Renal cortical epithelial cell (primary cell): Measurements from ENCODE around the gene SOCS3. TPM values are rescaled to one million over a fixed set of nuclear protein-coding genes. Genes with fewer than 3 reads are reported as not detected.
"Not testable (repeated sequence)": the region's sequence is repeated elsewhere in the genome, so short reads cannot be mapped to it uniquely, and the experiment has no call there.

Source experiments
- DNase-seq: peaks from one replicate; pipeline ENCODE4 v3.0.0-alpha.2; 2011; ENCODE audit warnings: low read depth
- total RNA-seq: library from RNA; depleted of rRNA; stranded (reverse); fragments of >200 nt; gene quantifications from 2 replicates; pipeline ENCODE4 v1.2.3, GENCODE V29; 2014

Gene SOCS3
- total RNA-seq, 1 donor from 2014 or later, result 94.7 TPM

DNA sequence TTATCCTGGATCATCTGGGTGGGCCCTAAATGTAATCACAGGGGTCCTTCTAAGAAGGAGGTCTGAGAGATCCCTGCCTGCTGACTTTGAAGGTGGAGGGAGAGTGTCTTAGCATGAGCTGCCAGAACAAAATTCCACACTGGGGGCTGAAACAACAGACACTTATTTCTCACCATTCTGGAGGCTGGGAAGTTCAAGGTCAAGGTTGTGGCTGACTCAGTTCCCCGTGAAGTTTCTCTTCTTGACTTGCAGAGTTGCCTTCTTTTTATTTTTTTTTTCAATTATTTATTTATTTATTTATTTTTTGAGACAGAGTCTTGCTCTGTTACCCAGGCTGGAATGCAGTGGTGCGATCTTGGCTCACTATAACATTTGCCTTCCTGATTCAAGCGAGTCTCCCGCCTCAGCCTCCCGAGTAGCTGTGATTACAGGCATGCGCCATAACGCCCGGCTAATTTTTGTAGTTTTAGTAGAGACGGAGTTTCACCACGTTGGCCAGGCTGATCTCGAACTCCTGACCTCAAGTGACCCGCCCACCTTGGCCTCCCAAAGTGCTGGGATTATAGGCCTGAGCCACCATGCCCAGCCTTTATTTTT lies 50.1 kb downstream of the SOCS3 start:
- DNase-seq, result not testable (repeated sequence)

DNA sequence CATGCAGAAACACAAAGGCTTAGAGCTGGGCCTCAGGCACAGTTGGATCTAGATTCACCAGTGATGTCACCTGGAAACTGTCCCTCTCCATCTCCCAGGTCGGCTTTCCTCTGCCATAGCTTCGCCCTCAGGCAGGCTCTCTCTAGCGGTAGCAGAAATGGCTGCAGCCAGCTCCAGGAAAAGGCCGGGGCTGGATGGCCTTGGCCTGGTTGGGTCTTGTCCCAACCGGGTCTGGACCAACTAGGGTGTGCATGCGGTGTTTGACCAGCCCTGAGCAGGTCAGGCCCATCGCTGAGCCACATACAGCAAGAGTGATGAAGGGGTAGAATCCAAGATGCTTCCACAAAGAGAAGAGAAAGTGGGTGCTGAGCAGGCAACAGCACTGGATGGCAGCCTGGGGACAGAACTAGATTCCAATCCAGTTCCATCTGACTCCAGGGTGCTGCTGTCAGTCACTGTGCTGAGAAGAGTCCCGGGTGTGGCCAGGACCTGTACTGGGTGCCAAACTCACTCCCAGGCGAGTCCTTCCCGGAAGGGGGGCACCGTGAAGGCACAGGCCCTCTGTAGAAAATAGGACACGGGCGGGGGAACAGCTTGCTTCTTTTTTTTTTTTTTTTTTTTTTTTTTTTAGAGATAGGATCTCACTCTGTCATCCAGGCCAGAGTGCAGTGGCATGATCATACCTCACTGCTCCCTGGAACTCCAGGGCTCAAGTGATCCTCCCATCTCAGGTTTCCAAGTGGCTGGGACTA lies 51.8 kb downstream of the SOCS3 start:
- no peak for DNase-seq

DNA sequence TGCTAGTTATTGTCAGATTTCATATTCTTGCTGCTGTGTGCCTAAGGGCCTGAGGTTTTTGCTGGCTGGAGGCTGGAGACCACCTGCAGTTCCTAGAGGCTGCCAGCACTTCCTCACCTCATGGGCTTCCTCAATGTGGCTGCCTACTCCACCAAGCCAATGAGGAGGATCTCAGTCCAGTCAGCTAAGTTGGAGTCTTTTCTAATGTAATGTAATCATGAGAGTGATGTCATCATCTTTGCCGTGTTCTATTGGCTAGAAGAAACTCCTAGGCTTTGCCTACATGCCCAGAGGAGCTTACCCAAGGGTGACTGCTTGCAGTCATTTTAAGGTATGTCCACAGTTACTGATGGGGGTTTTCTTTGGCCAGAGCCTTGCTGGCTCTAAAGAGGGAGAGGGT lies 53.0 kb downstream of the SOCS3 start:
- DNase-seq, result no peak

Other genes starting within 250 kb of the SOCS3 start
- 17.3 and 61.5 TPM in 2 replicates for gene TMC6, start 231.3 kb downstream of the SOCS3 start, total RNA-seq
- 0.05 TPM in 1 of 2 replicates, not detected in the other for gene TMC8, start 229.3 kb downstream of the SOCS3 start, total RNA-seq
- gene C17orf99, start 213.7 kb downstream of the SOCS3 start, total RNA-seq, result not detected in 2 replicates
- gene SYNGR2, start 191.5 kb downstream of the SOCS3 start, total RNA-seq, result 47.6 and 77.7 TPM in 2 replicates
- 4.3 and 54.5 TPM in 2 replicates for gene TK1, start 173.0 kb downstream of the SOCS3 start, total RNA-seq
- gene AFMID, start 172.7 kb downstream of the SOCS3 start, total RNA-seq, result 27.6 and 28.7 TPM in 2 replicates
- gene BIRC5, start 145.8 kb downstream of the SOCS3 start, total RNA-seq, result 0.50 and 34.7 TPM in 2 replicates
- gene TMEM235, start 128.4 kb downstream of the SOCS3 start, total RNA-seq, result not detected in 2 replicates
- 29.0 and 52.9 TPM in 2 replicates for gene PGS1, start 18.6 kb upstream of the SOCS3 start, total RNA-seq
- gene DNAH17, start 217.3 kb upstream of the SOCS3 start, total RNA-seq, result 0.05 and 0.35 TPM in 2 replicates